Neuron (in vitro differentiated cells): ENCODE results near the gene FRMPD1.

Experiments used
- H2AFZ ChIP-seq: one replicate; pipeline ENCODE4 v1.6.1; 2013; ENCODE audit warnings: low read depth, mild to moderate bottlenecking, inconsistent platforms, low read length, moderate library complexity
- H3K27me3 ChIP-seq: one replicate; pipeline ENCODE4 v1.6.1; 2013; ENCODE audit warnings: low read length; ENCODE audit not compliant: insufficient read depth
- H3K36me3 ChIP-seq: one replicate; pipeline ENCODE4 v1.6.1; 2013; ENCODE audit warnings: low read length; ENCODE audit not compliant: insufficient read depth
- H3K4me1 ChIP-seq: one replicate; pipeline ENCODE4 v1.6.1; 2013; ENCODE audit warnings: low read length; ENCODE audit not compliant: insufficient read depth
- H3K4me3 ChIP-seq: 2 replicates; pipeline ENCODE4 v1.5.1; 2013; ENCODE audit warnings: mild to moderate bottlenecking, low read length, moderate library complexity
- H3K9me3 ChIP-seq: one replicate; pipeline ENCODE4 v1.6.1; 2013; ENCODE audit warnings: low read length

Gene FRMPD1

DNA sequence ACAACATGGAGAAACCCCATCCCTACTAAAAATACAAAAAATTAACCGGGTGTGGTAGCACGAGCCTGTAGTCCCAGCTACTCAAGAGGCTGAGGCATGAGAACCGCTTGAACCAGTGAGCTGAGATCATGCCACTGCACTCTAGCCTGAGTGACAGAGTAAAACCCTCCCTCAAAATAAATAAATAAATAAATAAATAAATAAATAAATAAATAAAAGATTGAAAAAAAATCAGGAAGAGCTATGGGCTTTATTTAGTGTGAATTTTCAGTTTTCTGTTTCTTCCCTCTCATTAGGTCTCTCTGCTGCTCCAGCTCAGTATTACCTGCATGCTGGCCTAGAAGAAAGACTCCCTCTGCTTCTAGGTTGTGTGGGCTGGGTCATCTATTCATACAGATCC is 55.0 kb downstream of the FRMPD1 start:
- H3K4me1 ChIP-seq, result no peaks in the 10 kb centered on the region
- no peaks in the 10 kb centered on the region for H3K9me3 ChIP-seq
- H2AFZ ChIP-seq, result no peak overlapping the region
- H3K36me3 ChIP-seq, result no peaks in the 10 kb centered on the region
- peaks cover 6% of the 10 kb centered on the region for H3K27me3 ChIP-seq
- H3K4me3 ChIP-seq, result no peak overlapping the region

DNA sequence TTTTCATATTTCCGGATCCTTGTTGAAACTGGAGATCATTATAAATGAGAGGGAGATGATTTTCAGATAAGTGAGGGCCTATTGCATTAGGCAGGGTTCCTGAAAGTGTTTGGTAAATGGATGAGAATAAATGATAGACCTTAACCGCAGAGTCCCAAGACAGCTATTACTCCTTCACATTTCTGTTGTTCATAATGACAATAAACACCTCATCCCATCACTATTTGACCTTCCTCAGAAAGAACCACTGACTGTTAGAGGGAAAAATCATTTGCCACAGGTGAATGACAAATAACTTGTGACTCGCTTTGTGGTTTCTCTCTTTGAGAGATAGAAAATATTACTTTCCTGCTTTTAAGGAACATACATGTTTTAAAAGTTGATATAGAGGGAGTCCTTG is 55.5 kb downstream of the FRMPD1 start:
- no peak overlapping the region for H2AFZ ChIP-seq
- no peaks in the 10 kb centered on the region for H3K4me1 ChIP-seq
- no peaks in the 10 kb centered on the region for H3K9me3 ChIP-seq
- H3K27me3 ChIP-seq, result peaks cover 6% of the 10 kb centered on the region
- H3K4me3 ChIP-seq, result no peak overlapping the region
- no peaks in the 10 kb centered on the region for H3K36me3 ChIP-seq

DNA sequence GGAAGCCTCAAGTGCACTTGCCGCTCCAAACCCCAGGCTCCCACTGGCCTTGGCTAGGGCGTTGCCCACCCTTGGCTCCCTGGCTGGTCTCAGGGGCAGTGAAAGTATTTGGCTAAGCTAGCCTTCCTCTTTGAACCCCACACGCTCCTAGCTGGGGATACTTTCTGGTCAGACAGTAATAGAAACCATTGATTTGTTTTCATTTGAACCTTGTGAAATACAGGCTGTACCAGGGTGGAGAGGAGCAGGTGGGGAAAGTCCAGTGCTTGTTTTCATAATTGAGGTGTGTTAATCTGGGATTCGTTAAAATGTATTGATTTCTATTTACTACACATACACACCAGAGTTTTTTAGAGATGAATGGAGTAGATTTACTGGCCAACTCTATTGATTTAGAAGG is 57.0 kb downstream of the FRMPD1 start:
- Histone ChIP-seq H3K4me3 (no peak overlapping the region), H3K4me1 (no peaks in the 10 kb centered on the region), H3K9me3 (no peaks in the 10 kb centered on the region), H3K36me3 (no peaks in the 10 kb centered on the region), H3K27me3 (peaks cover 6% of the 10 kb centered on the region), H2AFZ (no peak overlapping the region)

DNA sequence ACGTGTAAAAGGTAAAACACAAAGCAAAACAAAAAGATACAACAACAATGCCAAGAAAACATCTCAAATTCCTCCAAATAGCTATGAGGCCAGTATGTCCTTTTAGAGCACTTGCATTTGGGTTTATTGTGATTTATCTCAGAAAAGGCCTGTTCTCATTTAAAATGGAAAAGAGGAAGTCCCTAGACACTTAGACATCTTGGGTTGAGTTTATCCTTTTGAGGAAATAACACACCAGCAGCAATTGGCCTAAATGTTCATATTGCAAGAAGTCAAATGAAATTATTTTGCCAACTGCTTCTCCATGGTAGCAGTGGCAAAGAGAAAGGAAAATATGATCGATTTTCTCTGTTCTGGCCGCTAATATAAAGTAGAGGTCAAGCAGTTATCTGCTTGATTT is 59.3 kb downstream of the FRMPD1 start:
- Histone ChIP-seq H3K4me1 (no peaks in the 10 kb centered on the region), H3K9me3 (no peaks in the 10 kb centered on the region), H3K36me3 (no peaks in the 10 kb centered on the region), H3K4me3 (no peak overlapping the region), H2AFZ (no peak overlapping the region), H3K27me3 (peaks cover 6% of the 10 kb centered on the region)

GRCh38 chr9:37715260-37715659 is 64.5 kb downstream of the FRMPD1 start:
- Histone ChIP-seq H3K4me3 (no peak overlapping the region), H3K9me3 (no peaks in the 10 kb centered on the region), H2AFZ (no peak overlapping the region), H3K36me3 (no peaks in the 10 kb centered on the region), H3K27me3 (peaks cover 8% of the 10 kb centered on the region), H3K4me1 (no peaks in the 10 kb centered on the region)

- Histone ChIP-seq H3K4me3 (no peak overlapping the region), H3K36me3 (no peaks in the 10 kb centered on the region), H2AFZ (no peak overlapping the region), H3K4me1 (no peaks in the 10 kb centered on the region), H3K27me3 (peaks cover 12% of the 10 kb centered on the region), H3K9me3 (no peaks in the 10 kb centered on the region)
Observed at GRCh38 chr9:37715991-37716505, 65.3 kb downstream of the FRMPD1 start.

GRCh38 chr9:37719526-37719925 is 68.8 kb downstream of the FRMPD1 start:
- Histone ChIP-seq H3K27me3 (peaks cover 12% of the 10 kb centered on the region), H3K4me1 (no peaks in the 10 kb centered on the region), H3K4me3 (no peak overlapping the region), H3K9me3 (no peaks in the 10 kb centered on the region), H2AFZ (no peak overlapping the region), H3K36me3 (no peaks in the 10 kb centered on the region)

- Histone ChIP-seq H3K27me3 (peaks cover 8% of the 10 kb centered on the region), H3K4me3 (no peak overlapping the region), H3K9me3 (no peaks in the 10 kb centered on the region), H2AFZ (no peak overlapping the region), H3K4me1 (no peaks in the 10 kb centered on the region), H3K36me3 (no peaks in the 10 kb centered on the region)
Observed at GRCh38 chr9:37727013-37727412, 76.3 kb downstream of the FRMPD1 start.

DNA sequence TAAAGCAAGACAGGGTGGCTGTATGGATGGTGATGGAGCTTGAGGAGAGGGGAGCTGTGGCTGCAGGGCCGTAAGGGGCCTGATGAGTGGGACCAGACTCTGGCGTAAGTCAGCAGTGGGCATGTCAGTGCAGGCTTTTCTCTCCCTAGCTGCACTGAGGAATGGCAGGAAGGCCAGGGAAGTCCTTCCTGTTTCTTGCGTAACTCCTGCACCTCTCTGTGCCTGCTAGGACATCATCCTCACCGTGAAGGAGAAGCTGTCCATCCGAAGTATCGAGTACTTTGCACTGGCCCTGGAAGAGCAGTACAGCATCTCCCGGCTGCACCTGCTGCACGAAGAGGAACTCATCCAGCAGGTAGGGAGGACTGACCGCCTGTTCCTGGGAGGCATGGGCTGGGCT is 78.7 kb downstream of the FRMPD1 start:
- peaks cover 28% of the 10 kb centered on the region for H3K27me3 ChIP-seq
- H3K4me1 ChIP-seq, result no peaks in the 10 kb centered on the region
- H3K9me3 ChIP-seq, result no peaks in the 10 kb centered on the region
- H3K4me3 ChIP-seq, result no peak overlapping the region
- H3K36me3 ChIP-seq, result no peaks in the 10 kb centered on the region
- no peak overlapping the region for H2AFZ ChIP-seq

DNA sequence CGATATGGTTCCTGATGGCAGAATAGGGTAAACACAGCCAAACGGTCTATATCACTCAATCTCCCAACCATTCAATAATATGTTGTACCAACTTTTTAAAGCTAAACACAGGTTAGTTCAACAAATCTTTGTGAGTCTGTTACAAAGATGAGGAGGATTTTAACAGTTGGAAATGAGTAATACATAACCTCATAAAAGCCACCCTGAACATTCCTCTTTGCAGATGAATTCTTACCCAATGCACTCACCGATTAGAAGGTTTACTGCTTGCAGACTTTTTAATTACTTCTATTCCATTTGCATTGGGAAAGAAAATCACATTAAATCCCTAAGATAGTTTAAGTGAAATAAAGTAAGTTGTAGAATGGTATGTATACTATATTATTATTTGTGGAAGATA is 79.5 kb downstream of the FRMPD1 start:
- Histone ChIP-seq H3K36me3 (no peaks in the 10 kb centered on the region), H2AFZ (no peak overlapping the region), H3K9me3 (no peaks in the 10 kb centered on the region), H3K27me3 (peaks cover 31% of the 10 kb centered on the region), H3K4me3 (no peak overlapping the region), H3K4me1 (no peaks in the 10 kb centered on the region)

GRCh38 chr9:37730839-37731238 is 80.1 kb downstream of the FRMPD1 start:
- no peak overlapping the region for H3K4me3 ChIP-seq
- H3K27me3 ChIP-seq, result peaks cover 32% of the 10 kb centered on the region
- H3K9me3 ChIP-seq, result no peaks in the 10 kb centered on the region
- no peaks in the 10 kb centered on the region for H3K36me3 ChIP-seq
- no peaks in the 10 kb centered on the region for H3K4me1 ChIP-seq
- no peak overlapping the region for H2AFZ ChIP-seq

DNA sequence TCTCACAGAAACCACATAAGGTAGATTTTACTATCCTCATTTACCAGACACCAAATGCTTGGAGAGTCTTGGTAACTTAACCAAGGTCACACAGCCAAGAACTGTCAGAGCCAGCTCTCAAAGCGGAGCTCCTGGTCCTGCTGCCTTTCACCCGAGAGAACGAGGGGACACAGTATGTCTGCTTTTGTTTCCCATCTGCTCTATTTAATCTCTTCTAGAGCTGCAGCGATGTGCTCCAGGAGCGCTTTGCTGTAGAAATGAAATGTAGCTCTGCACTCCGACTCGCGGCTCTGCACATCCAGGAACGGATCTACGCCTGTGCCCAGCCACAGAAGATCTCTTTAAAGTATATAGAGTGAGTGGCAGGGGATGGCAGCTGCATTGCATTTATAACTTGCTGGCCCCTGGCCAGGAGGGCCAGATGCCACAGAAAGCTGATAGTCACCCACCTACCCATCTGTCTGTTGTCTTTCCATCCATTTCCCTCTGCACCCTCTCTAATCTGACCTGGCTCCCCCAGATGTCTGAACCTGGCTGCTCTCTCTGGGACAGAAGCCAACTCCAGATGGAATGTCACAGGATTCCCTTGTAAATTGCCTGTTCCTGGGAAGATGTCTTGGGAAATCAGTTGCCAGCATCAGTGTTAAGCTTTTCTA is 81.5 kb downstream of the FRMPD1 start:
- H3K9me3 ChIP-seq, result no peaks in the 10 kb centered on the region
- no peaks in the 10 kb centered on the region for H3K4me1 ChIP-seq
- H3K27me3 ChIP-seq, result peaks cover 36% of the 10 kb centered on the region
- H2AFZ ChIP-seq, result no peak overlapping the region
- H3K4me3 ChIP-seq, result no peak overlapping the region
- H3K36me3 ChIP-seq, result no peaks in the 10 kb centered on the region

DNA sequence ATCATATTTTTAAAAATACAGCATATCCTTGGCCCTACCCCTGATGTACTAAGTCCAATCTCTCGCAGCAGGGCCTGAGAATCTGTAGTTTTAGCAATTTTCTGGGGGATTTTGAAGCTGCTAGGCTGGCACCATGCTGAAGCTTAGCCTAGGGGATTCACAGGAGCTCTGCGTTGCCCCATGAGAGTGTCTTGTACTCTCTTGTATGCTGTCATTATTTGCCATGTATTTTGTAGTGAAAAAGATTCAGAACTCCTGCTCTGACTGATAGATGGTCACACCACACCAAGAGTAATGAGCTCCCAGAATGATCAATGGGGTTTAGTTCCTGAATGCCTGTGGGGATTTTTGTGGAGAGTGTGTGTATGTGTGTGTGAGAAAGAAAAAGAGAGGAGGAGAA is 82.2 kb downstream of the FRMPD1 start:
- no peak overlapping the region for H2AFZ ChIP-seq
- H3K4me3 ChIP-seq, result no peak overlapping the region
- H3K4me1 ChIP-seq, result no peaks in the 10 kb centered on the region
- H3K27me3 ChIP-seq, result peaks cover 36% of the 10 kb centered on the region
- no peaks in the 10 kb centered on the region for H3K9me3 ChIP-seq
- H3K36me3 ChIP-seq, result no peaks in the 10 kb centered on the region

DNA sequence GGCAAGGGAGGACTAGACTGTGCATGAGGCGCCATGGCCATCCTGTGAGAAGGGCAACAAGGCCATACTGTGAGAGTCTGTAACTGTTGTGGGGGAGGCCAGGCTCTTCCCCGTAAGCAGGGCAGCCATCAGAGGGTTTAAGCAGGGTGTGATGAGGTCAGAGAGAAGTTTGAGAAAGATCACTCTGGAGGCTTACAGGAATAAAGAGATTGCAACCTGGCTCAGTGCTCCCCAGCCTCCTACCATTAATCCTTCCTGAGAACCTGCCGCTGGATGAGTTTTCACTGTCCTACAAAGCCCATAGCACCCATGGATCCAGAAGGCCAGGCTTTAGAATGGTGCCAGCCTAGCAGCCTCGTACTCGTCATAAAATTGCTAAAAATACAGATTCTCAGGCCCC is 88.5 kb downstream of the FRMPD1 start:
- peaks cover 8% of the 10 kb centered on the region for H3K4me1 ChIP-seq
- no peak overlapping the region for H2AFZ ChIP-seq
- H3K4me3 ChIP-seq, result no peak overlapping the region
- H3K27me3 ChIP-seq, result peaks cover 12% of the 10 kb centered on the region
- no peaks in the 10 kb centered on the region for H3K36me3 ChIP-seq
- no peaks in the 10 kb centered on the region for H3K9me3 ChIP-seq
